GM12878 (cell line): ENCODE measurements around the gene UNKL. TPM values are rescaled to one million over a fixed set of nuclear protein-coding genes. Genes with fewer than 3 reads are reported as not detected.

Experiments used
- ATAC-seq: fragments of 200-7000 bp; cut with Tn5 transposase; 3 replicates; pipeline ENCODE4 v1.9.1; 2020; ENCODE audit warnings: mild to moderate bottlenecking, moderate library complexity
- BruUV-seq: library from RNA; stranded (reverse); fragments of 400-500 nt; replicated peaks from 2 replicates; lab custom pipeline; 2021; lab: Mats Ljungman, UMichigan
- CTCF ChIA-PET: fragments of 300-600 bp; sonication (Branson Sonifier 250); formaldehyde crosslinking; extraction: SDS; loops from one replicate; lab custom pipeline; 2021; ENCODE audit warnings: inconsistent platforms; lab: Yijun Ruan, JAX
- POLR2A ChIA-PET: fragments of 350-600 bp; formaldehyde crosslinking; extraction: SDS; loops from one replicate; lab custom pipeline; 2021; ENCODE audit warnings: inconsistent platforms; lab: Charles Lee
- RAD21 ChIA-PET: fragments of 300-600 bp; sonication (Branson Sonifier 250); formaldehyde crosslinking; loops from one replicate; lab custom pipeline; 2023; ENCODE audit warnings: antibody characterized with exemption; ENCODE audit not compliant: unreplicated experiment; lab: Charles Lee
- SMC1A ChIA-PET: fragments of 300-600 bp; sonication (Branson Sonifier 250); formaldehyde crosslinking; loops from one replicate; lab custom pipeline; 2023; ENCODE audit not compliant: unreplicated experiment, uncharacterized antibody; lab: Charles Lee
- DNase-seq: peaks from one replicate; pipeline ENCODE4 v3.0.0-alpha.2; 2011; ENCODE audit warnings: low read depth, low spot score
- FAIRE-seq: peaks from 3 replicates; lab custom pipeline; 2011; peaks lifted over from hg19 to GRCh38; lab: Jason Lieb, UNC
- H2AFZ ChIP-seq: 2 replicates; pipeline ENCODE4 v1.6.0; 2011; ENCODE audit warnings: low read depth, low read length, control low read depth; ENCODE audit not compliant: control insufficient read depth
- H3K27ac ChIP-seq: 2 replicates; pipeline ENCODE4 v1.5.1; 2011; ENCODE audit warnings: control low read depth; ENCODE audit not compliant: control insufficient read depth, insufficient read depth
- H3K27me3 ChIP-seq, 2 experiments: replicated peaks in 1 of 2; 2 replicates each; pipeline versions ENCODE4 v1.6.0 to v1.6.1; 2011; ENCODE audit warnings: low read length in 1 of 2; ENCODE audit not compliant: control insufficient read depth in 2 of 2, insufficient read depth in 2 of 2
- H3K36me3 ChIP-seq, 2 experiments: 2 replicates each; pipeline ENCODE4 v1.5.1; 2011; ENCODE audit warnings: low read length in 1 of 2; ENCODE audit not compliant: control insufficient read depth in 2 of 2, insufficient read depth in 2 of 2
- H3K4me1 ChIP-seq: 2 replicates; pipeline ENCODE4 v1.6.1; 2011; ENCODE audit warnings: mild to moderate bottlenecking, low read length, moderate library complexity, mixed read lengths; ENCODE audit not compliant: control insufficient read depth, insufficient read depth
- H3K4me2 ChIP-seq: 2 replicates; pipeline ENCODE4 v1.6.0; 2011; ENCODE audit warnings: control low read depth; ENCODE audit not compliant: control insufficient read depth, insufficient read depth
- H3K4me3 ChIP-seq: fragments of 200-600 bp; sonication (generic); 2 replicates; pipeline ENCODE4 v1.5.1; 2016
- H3K79me2 ChIP-seq: 2 replicates; pipeline ENCODE4 v1.6.0; 2011; ENCODE audit warnings: low read length; ENCODE audit not compliant: control insufficient read depth, insufficient read depth
- H3K9ac ChIP-seq: 2 replicates; pipeline ENCODE4 v1.8.0; 2011; ENCODE audit warnings: low read length, control low read depth, mixed read lengths; ENCODE audit not compliant: control insufficient read depth, insufficient read depth
- H3K9me3 ChIP-seq: replicated peaks from 3 replicates; pipeline ENCODE4 v1.5.1; 2011; ENCODE audit warnings: mild to moderate bottlenecking, low read length; ENCODE audit not compliant: control insufficient read depth, insufficient read depth
- H4K20me1 ChIP-seq: 2 replicates; pipeline ENCODE4 v1.6.0; 2011; ENCODE audit not compliant: control insufficient read depth, insufficient read depth
- ATF7 ChIP-seq: fragments of 450-650 bp; IDR thresholded peaks from 2 replicates; pipeline ENCODE4 v1.6.1; 2016; ENCODE audit warnings: low read depth, mild to moderate bottlenecking
- BACH1 ChIP-seq: fragments of 450-650 bp; IDR thresholded peaks from 2 replicates; pipeline ENCODE4 v1.6.1; 2017; ENCODE audit warnings: mild to moderate bottlenecking, borderline replicate concordance
- CHD1 ChIP-seq: IDR thresholded peaks from 2 replicates; pipeline ENCODE4 v1.6.1; 2012; ENCODE audit warnings: low read depth, low read length, improper control_type of control experiment
- E2F4 ChIP-seq: IDR thresholded peaks from 2 replicates; pipeline ENCODE4 v1.6.1; 2012; ENCODE audit warnings: low read depth, low read length, improper control_type of control experiment
- EP300 ChIP-seq, 2 experiments: fragments of 150-350 bp in 1 of 2; IDR thresholded peaks; 2 replicates each; pipeline ENCODE4 v1.6.1; 2011 to 2012; ENCODE audit warnings: low read depth in 2 of 2, low read length in 2 of 2, borderline replicate concordance in 1 of 2, improper control_type of control experiment in 1 of 2, inconsistent platforms in 1 of 2; ENCODE audit not compliant: control insufficient read depth in 1 of 2
- FOXM1 ChIP-seq: IDR thresholded peaks from 2 replicates; pipeline ENCODE4 v1.6.1; 2012; ENCODE audit warnings: low read depth, mild to moderate bottlenecking, inconsistent platforms, low read length, moderate library complexity
- KLF5 ChIP-seq: fragments of 450-650 bp; IDR thresholded peaks from 2 replicates; pipeline ENCODE4 v1.6.1; 2014; ENCODE audit warnings: mild to moderate bottlenecking; ENCODE audit not compliant: partially characterized antibody
- MTA2 ChIP-seq: fragments of 450-650 bp; IDR thresholded peaks from 2 replicates; pipeline ENCODE4 v1.6.1; 2016; ENCODE audit warnings: low read depth, mild to moderate bottlenecking, moderate library complexity
- NFYB ChIP-seq: IDR thresholded peaks from 2 replicates; pipeline ENCODE4 v1.6.1; 2011; ENCODE audit warnings: low read depth, mild to moderate bottlenecking, low read length, improper control_type of control experiment, moderate library complexity; ENCODE audit not compliant: insufficient read depth
- RCOR1 ChIP-seq: conservative IDR thresholded peaks from 2 replicates; pipeline ENCODE4 v1.6.1; 2012; ENCODE audit warnings: low read depth, low read length, improper control_type of control experiment
- RUNX3 ChIP-seq: IDR thresholded peaks from 2 replicates; pipeline ENCODE4 v1.6.1; 2012; ENCODE audit warnings: low read length, inconsistent platforms
- SRF ChIP-seq, 2 experiments: IDR thresholded peaks; 2 replicates each; pipeline ENCODE4 v1.6.1; 2011; ENCODE audit warnings: low read depth in 2 of 2, low read length in 2 of 2, mild to moderate bottlenecking in 1 of 2, moderate library complexity in 1 of 2
- SUPT20H ChIP-seq: IDR thresholded peaks from 2 replicates; pipeline ENCODE4 v1.6.1; 2011; ENCODE audit warnings: low read depth, mild to moderate bottlenecking, low read length, moderate library complexity, borderline replicate concordance; ENCODE audit not compliant: control insufficient read depth
- USF2 ChIP-seq: IDR thresholded peaks from 2 replicates; pipeline ENCODE4 v1.6.1; 2011; ENCODE audit warnings: low read depth, low read length, improper control_type of control experiment, borderline replicate concordance
- WGBS: methylation state at CpG from one replicate; pipeline ENCODE4 v1.1.6; 2016; ENCODE audit warnings: low lambda C conversion rate; ENCODE audit not compliant: insufficient replicate concordance, insufficient coverage; ENCODE audit errors: missing lambda C conversion rate; 5-methylcytosine and 5-hydroxymethylcytosine counted together
- in situ Hi-C: fragments of 300-500 bp; cut with MboI; formaldehyde crosslinking; loops from 9 replicates; pipeline ENCODE4 v1.14.3; 2018; ENCODE audit warnings: mixed read lengths
- intact Hi-C: fragments of 100-400 bp; cut with micrococcal nuclease; formaldehyde crosslinking; loops from one replicate; pipeline ENCODE4 v1.14.2; 2022; ENCODE audit not compliant: unreplicated experiment
- polyA plus RNA-seq, 11 experiments: library from polyadenylated mRNA; depleted of rRNA in 4 of 11; unstranded in 6 of 11; stranded (reverse) in 5 of 11; fragments of >200 nt; fragmentation: Nextera tagmentation in 4 of 11; fragmentation: Illumina TruSeq in 1 of 11; extraction: Ambion mirVana in 4 of 11; extraction: Trizol in 1 of 11; gene quantifications; 1 replicate in 1 of 11; 2 replicates in 10 of 11; pipeline versions ENCODE4 v1.2.1 to v1.2.3, GENCODE V29; 2011 to 2016; ENCODE audit warnings: inconsistent platforms in 2 of 11, missing spikeins in 2 of 11, low read depth in 1 of 11
- total RNA-seq, 4 experiments: library from RNA; depleted of rRNA in 3 of 4; stranded (reverse); fragments of >200 nt in 3 of 4; fragmentation: Illumina TruSeq in 1 of 4; extraction: Trizol in 1 of 4; gene quantifications; 2 replicates each; pipeline versions ENCODE4 v1.2.1 to v1.2.3, GENCODE V29; 2013 to 2021

The UNKL gene
- total and polyA plus RNA-seq, 10 of the 15 experiments (the other 5 are each of a cell fraction or from before 2014, with no cell fraction given): 0.40 to 21.6 (median 9.1) TPM

- intact Hi-C loops: no loop called here
- DNase-seq (no peak), ATAC-seq (no peak), FAIRE-seq (no peak)
- BruUV-seq: no TSS peak
- ChIA-PET POLR2A (no interaction called here), RAD21 (no interaction called here), SMC1A (no interaction called here)
- Histone ChIP-seq H3K36me3 (no peaks in the 10 kb centered on the region), H3K4me1 (no peaks in the 10 kb centered on the region), H3K9me3 (no peaks in the 10 kb centered on the region), H2AFZ (no peak overlapping the region), H3K4me2 (no peak overlapping the region), H3K4me3 (no peak overlapping the region), H3K27ac (no peak overlapping the region), H3K27me3 (peaks cover 0 to 10% of the 10 kb centered on the region in 2 experiments)
- 75% methylated on average over 38 of the region's 40 CpGs for WGBS
- in situ Hi-C loops: no loop called here
- TF ChIP-seq SUPT20H: no peak
- TF ChIP-seq, all 136 proteins: peak for 0
- H4K20me1 ChIP-seq: no peaks in the 10 kb centered on the region; the same call in 1 of the 2 replicates
- CTCF ChIA-PET: no interaction called here
- H3K9ac ChIP-seq: no peak overlapping the region
- no peaks in the 10 kb centered on the region for H3K79me2 ChIP-seq
These were observed 20.4 kb upstream of the UNKL start for GRCh38 chr16:1434644-1435592.

- no peaks in the 10 kb centered on the region for H3K9me3 ChIP-seq
- ATAC-seq (no peak), FAIRE-seq (no peak), DNase-seq (no peak)
- no peak overlapping the region for H2AFZ ChIP-seq
- no peak overlapping the region for H3K27ac ChIP-seq
- no peak overlapping the region for H3K4me2 ChIP-seq
- H3K9ac ChIP-seq: no peak overlapping the region
- no peaks in the 10 kb centered on the region for H3K4me1 ChIP-seq
- H4K20me1 ChIP-seq: no peaks in the 10 kb centered on the region; the same call in 1 of the 2 replicates
- POLR2A ChIA-PET: no interaction called here
- 30% methylated on average over 22 of the region's 22 CpGs for WGBS
- SMC1A ChIA-PET: no interaction called here
- H3K27me3 ChIP-seq: peaks cover 0 to 10% of the 10 kb centered on the region in 2 experiments
- H3K4me3 ChIP-seq: no peak overlapping the region
- no TSS peak for BruUV-seq
- intact Hi-C loops: no loop called here
- RAD21 ChIA-PET: interaction anchor here (0.6 kb wide), 1 partner anchor 178 kb away, joined by 3 read pairs; no protein-coding TSS in a partner anchor
- no peaks in the 10 kb centered on the region for H3K79me2 ChIP-seq
- H3K36me3 ChIP-seq: no peaks in the 10 kb centered on the region
- in situ Hi-C loops: no loop called here
- CTCF ChIA-PET: no interaction called here
- no peak for TF ChIP-seq ATF7
- TF ChIP-seq RCOR1: no peak
- TF ChIP-seq USF2: no peak
- TF ChIP-seq BACH1: no peak
- no peak for TF ChIP-seq SRF (IDR thresholded peaks at IDR 0.05; ENCODE audit: low read depth in 2 of 2, low read length in 2 of 2)
- no peak for TF ChIP-seq EP300 (IDR thresholded peaks at IDR 0.05; ENCODE audit: borderline replicate concordance in 1 of 2, control insufficient read depth in 1 of 2, low read depth in 2 of 2, low read length in 2 of 2)
- TF ChIP-seq E2F4: no peak
- TF ChIP-seq FOXM1: no peak
- TF ChIP-seq KLF5: no peak
- TF ChIP-seq RUNX3: no peak
- no peak for TF ChIP-seq MTA2
- no peak for TF ChIP-seq CHD1
- TF ChIP-seq NFYB: no peak
These were observed 19.3 kb upstream of the UNKL start for GRCh38 chr16:1433756-1434155.
